HG02938 (cell line): ENCODE measurements around the gene PLLP.

Experiments
- ATAC-seq: cut with Tn5 transposase; IDR thresholded peaks from one replicate; pipeline ENCODE4 v1.9.1; 2021; ENCODE audit warnings: mild to moderate bottlenecking, moderate library complexity; ENCODE audit not compliant: unreplicated experiment

The PLLP gene

DNA sequence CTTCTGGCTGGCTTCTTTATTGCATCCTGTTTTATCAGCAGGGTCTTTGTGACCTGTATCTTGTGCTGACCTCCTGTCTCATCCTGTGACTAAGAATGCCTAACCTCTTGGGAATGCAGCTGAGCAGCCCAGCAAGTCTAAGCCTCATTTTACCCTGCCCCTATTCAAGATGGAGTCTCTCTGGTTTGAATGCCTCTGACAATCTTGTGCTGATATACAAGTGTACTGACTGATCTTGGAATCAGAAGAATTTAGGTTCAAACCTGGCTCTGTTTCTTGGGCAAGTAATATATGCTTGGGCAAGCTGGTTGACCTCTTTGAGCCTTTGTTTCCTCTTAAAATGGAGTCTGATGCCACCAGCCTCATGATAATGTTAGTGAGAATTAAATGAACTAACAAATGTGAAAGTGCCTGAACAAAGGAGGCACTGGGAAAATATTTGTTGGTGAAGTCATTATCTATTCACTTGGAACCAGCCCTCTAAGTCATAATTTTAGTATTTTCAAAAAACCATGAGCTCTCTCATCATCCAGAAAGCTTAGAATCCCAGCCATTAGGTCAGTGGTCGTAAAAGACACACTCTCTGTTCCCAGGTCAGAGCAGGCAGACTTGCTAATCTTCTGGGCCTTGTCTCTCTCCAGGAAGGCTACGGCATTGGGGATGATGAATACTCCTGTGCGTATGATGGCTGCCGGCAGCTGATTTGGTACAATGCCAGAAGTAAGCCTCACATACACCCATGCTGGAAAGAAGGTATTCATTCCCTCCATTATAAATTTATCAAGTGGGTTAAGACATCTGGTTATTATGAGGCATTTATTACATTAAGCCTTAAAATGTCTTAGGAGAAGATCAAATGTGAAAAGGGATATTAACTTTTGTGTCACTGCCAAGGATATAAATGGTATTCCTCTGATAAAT is 57.5 kb downstream of the PLLP start:
- no peak for ATAC-seq

DNA sequence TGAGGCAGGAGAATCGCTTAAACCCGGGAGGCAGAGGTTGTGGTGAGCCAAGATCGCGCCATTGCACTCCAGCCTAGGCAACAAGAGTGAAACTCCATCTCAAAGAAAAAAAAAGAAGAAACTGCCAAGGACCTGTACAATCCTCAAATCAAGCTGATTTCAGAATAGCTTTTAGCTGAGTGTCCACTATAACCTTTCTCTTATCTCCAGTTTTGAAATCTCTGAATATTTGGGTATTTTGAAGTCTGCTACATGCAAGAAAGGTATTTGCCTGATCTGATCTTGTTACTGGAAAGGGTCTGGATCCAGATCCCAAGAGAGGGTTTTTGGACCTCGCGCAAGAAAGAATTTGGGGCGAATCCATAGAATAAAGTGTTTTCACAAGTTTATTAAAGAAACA is 58.5 kb downstream of the PLLP start:
- no peak for ATAC-seq

DNA sequence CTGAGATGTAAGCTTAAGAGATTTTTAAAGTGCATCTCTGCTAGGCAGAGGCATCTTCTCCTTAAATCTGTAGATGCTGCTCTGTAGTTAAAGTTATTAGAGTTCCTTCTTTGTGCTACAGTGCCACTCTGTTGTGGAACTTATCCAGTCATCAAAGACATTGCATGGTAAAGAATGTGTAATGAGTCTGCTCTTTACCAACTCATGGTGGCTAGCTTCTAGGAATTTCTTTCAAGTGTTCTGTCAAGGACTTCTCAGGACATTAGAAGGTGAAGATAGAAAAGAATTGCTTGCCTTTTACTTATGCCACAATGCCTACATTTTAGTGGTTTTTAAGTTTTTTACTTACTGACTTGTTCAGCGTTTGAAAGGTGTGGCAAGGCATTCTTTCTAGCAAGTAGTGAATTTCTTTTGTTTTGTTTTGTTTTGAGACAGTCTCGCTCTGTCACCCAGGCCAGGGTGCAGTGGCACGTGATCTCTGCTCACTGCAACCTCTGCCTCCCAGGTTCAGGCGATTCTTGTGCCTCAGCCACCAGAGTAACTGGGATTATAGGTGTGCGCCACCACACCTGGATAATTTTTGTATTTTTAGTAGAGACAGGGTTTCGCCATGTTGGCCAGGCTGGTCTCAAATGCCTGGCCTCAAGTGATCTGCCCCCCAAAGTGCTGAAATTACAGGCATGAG is 59.7 kb downstream of the PLLP start:
- ATAC-seq, result no peak

DNA sequence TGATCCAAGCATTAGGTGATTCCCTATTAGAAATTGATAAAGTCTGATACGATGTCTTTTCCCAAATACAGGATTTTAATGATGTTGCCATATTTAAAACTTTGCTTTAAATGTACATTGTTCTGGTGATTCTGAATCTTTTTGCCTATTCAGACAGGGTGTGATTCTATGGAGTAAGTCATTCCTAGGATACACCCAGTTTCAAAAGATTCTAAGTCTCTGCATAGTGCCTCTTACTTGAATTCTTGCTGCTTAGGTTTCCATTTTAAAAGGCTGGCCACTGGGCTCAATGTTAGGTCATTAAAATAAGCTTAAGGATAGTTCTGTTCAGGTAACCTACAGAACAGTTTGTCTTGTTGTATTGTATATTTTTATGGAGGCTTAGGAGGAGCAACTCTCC is 61.4 kb downstream of the PLLP start:
- no peak for ATAC-seq

DNA sequence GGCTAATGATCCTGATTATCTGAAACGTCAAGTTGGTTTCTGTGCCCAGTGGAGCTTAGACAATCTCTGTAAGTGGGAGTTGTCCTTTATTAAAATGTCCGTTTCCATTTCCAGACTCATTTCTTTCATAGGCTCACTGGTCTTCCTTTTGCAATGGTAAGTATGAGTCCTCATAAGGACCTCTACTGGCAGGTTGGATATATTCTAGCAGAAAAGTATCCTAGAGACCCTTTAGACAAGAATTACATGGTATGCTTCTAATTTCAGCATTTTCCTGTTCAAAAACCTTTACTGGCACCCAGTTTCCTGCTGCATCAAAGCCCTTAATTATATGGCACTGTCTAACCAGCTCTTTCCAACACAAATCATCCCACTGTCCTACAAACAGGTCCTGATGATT is 67.5 kb downstream of the PLLP start:
- no peak for ATAC-seq

DNA sequence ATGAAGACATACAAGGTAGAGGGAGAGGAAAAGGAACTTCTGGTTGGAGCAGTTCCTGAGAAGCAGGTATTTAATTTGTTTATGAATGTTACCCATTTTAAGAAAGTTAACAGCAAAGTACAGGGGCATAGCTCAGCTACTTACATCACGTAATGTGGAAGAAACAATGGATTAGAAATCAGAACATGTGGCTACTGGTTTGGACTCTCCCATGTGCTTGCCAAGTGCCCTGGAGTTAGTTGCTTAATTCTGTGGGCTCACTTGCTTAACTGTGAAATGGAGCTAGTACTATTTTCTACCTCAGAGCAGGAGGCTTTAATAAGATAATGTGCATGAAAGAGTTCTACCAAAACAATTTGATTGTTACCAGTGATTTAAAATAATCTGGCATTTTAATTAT is 71.0 kb downstream of the PLLP start:
- ATAC-seq, result no peak

DNA sequence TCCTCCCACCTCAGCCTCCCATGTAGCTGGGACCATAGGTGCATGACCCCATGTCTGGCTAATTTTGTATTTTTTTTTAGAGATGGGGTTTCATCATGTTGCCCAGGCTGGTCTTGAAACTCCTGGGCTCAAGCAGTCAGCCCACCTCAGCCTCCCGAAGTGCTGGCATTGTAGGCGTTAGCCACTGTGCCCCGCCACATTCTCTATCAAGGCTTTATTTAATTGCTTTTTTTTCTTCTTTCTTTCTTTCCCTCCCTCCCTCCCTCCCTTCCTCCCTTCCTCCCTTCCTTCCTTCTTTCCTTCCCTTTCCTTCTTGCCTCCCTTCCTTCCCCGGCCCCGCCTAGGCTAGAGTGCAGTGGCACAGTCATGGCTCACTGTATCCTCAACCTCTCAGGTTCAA is 74.7 kb downstream of the PLLP start:
- ATAC-seq, result no peak

DNA sequence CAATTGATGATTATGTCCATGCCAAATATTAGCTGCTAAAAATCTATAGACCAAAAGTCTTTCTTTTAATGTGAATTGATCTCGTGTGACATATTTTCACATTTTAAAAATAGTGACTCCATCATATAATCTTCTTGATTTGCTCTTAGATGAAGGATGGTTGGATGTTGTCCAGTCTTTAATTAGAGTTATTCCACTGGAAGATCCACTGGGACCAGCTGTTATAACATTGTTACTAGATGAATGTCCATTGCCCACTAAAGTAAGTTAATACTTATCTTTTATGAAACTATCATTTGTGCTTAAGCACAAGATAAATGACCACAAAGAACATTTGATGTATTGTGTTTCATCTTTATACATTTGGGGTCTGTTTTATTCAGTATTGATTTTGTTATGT is 75.5 kb downstream of the PLLP start:
- ATAC-seq, result no peak
